GM18517 (cell line): Measurements from ENCODE around the gene ZFPM1.
"Not testable (repeated sequence)": the region's sequence is repeated elsewhere in the genome, so short reads cannot be mapped to it uniquely, and the experiment has no call there.

Experiments
- ATAC-seq: cut with Tn5 transposase; IDR thresholded peaks from one replicate; pipeline ENCODE4 v1.9.1; 2021; ENCODE audit warnings: mild to moderate bottlenecking, moderate library complexity; ENCODE audit not compliant: unreplicated experiment

Gene ZFPM1

DNA sequence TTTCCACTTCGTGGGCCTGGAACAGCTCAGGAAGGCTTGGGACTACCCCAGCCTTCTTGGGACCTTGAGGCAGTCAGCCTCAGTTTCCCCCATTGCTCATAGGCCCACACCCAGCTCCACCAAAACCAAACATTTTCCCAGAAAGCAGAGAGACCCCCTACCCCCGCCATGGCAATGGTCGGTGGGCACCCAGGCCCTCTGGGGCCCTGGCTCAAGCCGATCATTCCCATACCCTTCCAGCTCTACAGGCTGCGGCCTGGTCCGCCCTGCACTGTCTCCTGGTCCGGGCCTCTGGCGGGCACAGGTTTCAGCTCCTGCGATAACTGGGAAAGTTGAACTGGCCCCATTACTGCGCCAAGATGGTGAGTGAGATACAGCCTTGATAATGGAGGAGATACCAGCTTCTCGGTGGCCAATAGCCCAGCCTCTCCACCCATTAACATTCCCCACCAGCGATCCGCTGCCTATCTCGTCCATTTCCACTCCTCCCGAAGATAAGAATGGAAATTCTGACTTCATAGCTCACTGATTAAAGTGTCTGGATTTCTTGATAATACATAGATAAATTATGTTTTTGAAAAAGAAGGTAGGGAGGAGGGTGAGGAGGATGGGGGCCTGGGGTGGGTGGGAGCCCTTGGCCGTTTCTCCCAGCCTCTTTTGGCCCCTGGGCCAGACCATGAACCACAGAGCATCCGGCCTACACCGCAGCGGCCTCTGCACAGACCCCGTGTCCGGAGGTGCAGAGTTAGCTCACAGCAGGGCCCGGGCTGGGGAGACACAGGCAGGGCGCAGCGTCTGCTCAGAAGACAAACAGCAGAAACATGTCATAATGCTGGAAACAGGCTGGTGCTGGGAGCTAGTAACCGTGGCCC lies 11.6 kb downstream of the ZFPM1 start:
- no peak for ATAC-seq

DNA sequence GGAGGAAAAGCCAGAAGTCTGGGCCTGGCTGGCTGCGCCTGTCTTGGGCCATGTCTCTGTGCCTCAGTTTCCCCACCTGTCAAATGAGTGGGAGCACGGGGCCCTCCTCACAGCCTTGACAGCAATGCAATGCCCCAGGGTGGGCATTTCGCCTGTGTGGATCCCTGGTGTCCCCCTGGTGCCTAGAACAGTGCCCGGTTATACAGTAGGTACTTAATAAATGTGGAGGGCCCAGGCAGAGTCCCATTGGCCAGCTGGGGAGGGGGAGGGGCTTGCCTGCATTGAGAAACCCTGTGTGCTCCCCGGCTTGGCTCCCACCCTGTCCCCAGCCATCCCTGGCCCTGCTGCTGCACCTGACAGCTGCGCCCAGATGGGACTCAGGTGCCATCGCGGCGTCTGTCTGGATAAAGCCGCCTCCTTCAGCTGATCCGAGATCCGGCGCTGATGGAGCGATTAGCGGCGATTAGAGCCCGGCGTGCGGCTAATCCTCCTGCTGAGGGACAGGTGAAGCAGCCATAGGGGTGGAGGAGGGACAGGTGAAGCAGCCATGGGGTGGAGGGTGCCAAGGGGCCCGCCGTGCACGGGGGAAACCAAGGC lies 12.4 kb downstream of the ZFPM1 start:
- ATAC-seq, result no peak

DNA sequence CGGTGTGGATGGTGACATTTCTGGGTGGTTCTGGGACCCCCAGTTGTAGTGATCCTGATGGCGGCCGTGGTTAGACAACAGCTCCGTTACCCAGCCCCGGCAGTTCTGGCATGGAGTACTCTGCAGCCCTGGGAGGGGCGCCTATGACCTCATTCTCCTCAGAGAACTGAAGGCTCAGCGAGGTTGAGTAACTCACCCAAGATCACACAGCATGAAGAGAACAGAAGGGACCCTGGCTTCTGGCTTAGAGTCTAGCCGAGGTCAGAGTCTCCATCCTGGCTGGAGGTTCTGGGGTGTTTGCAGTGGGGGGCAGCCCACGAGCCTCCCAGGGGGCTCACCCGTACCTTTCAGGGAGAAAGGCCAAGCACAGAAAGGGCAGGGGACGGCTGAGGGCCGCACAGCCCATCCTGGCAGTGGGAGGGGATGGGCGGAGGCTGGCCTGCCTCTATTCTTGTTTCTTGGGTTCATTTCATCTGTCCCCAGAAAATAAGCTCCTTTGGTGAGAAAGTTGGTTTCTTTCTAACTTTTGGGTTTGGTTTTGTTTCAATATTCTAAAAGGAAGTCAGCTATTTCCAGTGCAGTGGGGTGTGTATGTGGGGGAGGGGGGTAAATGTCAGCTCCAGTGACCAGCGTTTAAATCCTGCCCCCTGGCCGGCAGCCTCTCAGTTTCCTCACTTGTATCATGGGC lies 13.2 kb downstream of the ZFPM1 start:
- ATAC-seq, result no peak

DNA sequence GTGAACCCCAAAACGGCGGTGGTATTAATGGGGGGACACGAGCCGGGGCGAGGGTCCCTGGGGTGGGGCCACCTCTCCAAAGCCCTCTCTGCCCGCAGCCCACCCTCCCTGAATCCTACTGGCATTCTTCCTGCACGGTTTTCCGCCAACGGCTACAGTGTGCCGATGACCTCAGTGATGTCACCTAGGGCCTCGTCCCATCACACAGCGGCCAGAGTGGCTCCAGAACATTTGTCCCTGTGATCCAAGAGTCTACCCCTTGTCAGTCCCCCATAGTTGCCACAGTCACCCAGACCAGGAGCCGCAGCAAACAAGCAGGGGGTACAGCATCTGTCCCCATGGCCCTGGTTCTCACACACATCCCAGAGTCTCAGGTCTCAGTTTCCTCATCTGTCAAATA lies 13.9 kb downstream of the ZFPM1 start:
- no peak for ATAC-seq

DNA sequence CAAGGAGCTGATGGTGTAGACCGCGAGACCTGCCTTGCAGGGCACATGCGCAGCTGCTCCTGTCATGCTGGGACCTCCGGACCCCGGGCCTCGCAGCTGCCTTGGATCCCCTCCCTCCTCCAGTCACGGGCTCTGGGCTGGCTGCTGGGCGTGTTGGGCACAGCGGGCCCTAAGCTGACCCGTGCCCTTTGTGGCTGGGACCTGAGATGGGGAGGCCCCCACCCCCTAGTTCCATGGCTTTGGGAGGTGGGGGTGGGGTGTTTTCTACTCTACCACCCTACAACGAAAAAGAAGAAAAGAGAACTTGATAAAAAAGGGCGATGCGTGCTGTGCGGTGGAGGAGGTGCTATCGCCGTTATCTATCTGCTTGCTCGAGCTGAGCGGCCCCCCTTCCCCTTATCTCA lies 14.5 kb downstream of the ZFPM1 start:
- ATAC-seq, result no peak

DNA sequence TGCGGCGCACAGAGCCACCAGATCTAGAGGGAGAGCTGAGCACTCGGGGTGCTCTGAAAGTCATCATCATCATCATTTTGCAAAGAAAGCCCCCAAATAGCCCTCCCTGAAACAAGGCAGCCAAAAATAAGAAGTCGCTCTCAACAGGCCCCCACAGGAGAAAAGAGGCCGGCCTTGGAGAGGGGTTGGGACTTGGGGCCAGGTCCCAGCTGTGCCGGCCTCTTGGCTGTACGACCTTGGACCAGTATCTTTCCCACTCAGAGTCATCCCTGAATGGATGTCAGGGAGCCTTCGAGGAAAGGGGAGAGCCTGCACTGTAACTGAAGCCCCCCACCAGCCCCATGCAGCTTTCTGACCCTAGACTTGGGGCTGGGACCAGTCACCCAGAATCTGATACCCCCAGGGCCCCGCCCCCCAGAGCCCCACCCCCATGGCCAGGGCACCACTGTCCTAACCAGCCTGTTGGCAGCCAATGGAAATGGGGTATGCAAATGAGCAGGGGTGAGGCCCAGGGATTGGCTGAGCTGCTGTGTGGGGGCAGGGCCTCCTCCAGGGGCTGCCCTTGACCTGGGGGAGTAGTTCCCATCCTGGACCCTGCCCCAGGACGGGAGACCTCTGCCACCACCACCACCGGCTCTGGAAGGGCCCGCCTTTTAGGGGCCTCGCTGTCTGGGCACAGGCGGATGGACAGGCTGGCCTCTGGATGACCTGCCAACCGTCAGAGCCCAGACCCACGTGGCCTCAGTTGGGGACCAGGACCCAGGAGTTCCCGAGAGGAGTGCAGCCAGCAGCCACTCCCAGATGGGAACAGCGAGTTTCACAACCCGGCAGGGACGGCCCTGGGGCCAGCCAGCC lies 15.4 kb downstream of the ZFPM1 start:
- no peak for ATAC-seq

DNA sequence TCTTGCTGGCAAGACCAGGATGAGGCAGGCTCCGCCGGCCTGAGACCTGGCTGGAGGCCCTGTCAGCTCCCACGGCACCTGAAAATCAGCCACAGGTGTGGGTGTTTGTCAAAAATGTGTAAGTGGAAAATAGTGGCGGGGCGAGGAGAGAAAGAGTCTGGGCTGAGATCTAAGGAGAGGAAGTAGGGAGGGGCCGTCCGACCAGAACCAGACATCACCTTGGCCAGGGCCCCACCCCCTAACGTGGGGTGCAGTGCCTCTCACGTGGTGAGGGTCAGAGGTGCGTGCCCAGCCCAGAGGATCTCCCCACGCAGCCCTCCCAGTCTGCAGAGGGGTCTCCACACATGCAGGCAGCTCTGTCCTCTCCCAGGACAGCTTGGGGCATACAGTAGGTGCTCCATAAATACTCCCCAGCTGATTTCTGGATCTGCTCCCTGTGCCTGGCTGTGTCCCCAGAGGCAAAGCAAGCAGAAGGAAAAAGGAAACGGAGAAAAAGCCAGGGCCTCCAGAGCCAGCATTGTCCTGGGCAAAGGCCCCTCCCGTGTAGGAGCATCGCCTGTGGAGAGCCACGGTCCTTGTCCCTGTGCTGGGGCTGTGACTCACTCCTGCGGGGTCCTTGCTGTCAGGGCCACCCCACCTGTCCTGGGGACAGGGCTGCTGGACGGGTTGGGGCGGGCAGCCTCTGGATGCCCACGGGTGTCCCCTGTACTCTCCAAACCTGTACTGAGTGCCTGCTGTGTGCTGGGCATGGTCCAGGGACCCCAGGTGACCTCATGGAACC lies 16.7 kb downstream of the ZFPM1 start:
- ATAC-seq, result no peak

DNA sequence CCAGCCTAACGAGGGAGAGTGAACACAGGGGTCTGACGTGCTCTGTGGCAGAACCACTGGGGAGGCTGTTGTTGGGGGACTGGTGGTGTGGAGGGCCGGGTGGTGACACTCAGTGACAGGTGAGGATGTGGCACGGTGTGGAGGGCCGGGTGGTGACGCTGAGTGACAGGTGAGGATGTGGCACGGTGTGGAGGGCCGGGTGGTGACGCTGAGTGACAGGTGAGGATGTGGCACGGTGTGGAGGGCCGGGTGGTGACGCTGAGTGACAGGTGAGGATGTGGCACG lies 17.3 kb downstream of the ZFPM1 start:
- ATAC-seq, result not testable (repeated sequence)

DNA sequence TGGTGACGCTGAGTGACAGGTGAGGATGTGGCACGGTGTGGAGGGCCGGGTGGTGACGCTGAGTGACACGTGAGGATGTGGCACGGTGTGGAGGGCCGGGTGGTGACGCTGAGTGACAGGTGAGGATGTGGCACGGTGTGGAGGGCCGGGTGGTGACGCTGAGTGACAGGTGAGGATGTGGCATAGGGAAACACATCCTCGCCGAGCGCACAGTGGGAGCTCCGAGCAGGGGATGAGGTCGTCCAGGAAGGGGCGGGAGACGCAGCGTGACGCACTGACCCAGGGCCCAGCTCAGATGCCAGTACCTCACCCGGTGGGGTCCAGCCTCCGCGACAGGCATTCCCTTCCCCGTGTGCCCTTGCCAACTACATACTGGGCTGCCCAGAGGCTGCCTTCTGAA lies 17.6 kb downstream of the ZFPM1 start:
- ATAC-seq, result not testable (repeated sequence)

DNA sequence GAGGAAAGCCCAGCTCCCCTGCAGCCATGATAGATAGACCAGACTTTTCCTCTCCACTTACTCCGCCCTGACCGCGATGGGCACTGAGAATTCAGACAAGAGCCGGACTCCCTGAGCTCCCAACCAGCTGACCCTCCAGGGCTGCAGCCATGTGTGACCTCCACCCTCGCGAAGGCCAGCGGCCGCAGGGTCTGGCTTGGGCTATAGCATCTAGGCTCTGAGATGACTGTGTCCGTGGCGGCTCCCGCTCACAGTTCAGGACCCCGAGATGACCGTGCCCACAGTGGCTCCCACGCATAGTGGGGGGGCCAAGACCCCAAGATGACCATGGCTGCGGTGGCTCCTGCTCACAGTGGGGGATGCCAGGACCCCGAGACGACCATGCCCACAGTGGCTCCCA lies 18.0 kb downstream of the ZFPM1 start:
- no peak for ATAC-seq

DNA sequence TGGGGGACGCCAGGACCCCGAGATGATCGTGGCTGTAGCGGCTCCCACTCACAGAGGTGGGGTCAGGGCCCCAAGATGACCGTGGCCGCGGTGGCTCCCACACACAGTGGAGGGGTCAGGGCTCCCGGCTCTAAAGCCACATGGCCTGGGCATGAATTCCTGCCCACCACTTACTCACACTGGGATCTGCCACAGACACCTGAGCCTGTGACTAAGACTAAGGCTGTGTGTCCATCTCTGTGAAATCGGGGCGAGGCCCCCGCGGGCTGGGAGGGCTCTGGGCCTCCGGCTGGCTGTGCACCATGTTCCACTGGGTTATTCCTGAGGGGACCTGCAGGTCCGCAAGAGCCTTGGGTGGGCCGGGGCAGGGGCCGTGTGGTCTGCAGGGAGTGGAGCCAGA lies 18.5 kb downstream of the ZFPM1 start:
- ATAC-seq, result no peak

DNA sequence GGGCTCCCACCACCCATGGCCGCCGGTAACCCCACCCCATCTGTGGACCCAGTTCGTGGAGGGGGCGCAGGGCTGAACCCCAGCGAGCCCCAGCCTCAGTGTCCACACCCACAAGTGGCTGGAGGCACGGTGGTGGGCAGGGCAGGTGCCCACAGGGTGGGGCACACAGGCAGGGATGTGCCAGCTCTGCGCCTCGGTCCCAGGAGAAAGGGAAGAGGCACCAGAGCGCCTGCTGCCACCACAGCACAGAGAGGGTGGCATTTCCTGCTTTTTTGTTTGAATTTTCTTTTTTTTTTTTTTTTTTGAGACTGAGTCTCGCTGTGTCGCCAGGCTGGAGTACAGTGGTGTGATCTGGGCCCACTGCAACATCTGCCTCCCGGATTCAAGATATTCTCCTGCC lies 19.0 kb downstream of the ZFPM1 start:
- ATAC-seq, result no peak

DNA sequence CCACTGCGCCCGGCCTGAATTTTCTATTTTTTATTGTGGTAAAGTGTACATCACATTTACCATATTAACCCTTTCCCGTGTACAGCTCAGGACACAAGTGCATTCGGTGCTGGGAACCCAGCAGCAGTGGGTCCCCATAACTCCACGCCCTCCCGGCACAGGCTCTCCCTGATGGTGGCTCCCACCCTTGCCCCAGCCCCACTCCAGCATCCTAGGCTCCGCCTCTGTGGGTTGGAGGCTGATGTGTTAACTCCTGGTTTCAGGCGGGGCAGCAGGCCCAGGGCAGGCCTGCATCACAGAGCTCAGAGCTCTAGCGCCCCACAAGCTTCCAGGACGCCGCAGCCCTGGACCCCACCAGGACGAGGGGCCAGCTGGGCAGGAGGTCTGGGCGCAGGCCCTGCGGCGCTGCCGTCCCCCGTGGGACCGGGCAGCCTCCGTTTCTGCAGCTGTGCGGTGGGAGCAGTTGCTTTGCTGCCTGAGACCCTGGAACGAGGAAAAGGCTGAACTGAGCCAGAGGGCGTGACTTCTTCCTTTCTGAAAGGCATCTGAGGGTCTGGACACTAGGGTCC lies 19.6 kb downstream of the ZFPM1 start:
- ATAC-seq, result no peak

DNA sequence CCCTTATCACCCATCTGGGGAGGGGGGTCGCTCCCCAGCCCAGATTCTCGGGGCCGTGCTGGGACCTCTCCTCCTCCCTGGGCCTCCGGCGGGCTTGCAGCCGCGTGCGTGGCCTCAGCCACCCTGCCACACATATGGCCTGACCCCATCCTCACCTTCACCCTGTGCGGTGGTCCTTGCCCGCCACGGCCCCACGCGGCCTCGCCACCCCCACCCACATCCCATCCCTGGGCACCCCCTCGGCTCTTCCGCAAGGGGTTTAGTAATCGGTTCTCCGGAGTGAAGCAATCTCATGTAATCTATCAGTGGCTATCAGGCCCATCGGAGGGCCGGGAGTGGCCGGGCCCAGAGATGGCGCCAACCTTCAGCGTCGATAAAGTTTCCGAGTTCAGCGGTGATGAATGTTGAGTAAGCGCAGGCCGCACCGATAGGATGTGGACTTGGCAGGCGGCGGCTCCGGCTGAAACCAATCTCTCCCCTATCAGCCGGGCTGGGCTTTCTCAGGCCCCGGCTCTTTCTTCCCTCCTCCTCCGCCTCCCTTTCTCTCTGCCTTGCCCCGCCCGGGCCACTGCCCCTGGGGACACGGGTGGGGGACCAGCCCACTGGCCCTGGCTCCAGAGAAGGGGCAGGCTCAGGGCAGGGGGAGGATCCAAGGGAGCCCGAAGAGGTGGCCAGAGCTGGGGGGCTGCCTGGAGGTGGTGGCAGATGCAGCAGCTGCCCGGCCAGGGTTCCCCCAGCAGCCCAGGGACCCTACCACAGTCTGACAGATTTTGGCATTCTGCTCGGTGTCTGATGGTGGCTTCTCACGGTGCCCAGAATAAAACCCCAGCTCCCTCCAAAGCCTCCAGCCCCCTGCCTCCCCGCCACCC lies 20.8 kb downstream of the ZFPM1 start:
- no peak for ATAC-seq

DNA sequence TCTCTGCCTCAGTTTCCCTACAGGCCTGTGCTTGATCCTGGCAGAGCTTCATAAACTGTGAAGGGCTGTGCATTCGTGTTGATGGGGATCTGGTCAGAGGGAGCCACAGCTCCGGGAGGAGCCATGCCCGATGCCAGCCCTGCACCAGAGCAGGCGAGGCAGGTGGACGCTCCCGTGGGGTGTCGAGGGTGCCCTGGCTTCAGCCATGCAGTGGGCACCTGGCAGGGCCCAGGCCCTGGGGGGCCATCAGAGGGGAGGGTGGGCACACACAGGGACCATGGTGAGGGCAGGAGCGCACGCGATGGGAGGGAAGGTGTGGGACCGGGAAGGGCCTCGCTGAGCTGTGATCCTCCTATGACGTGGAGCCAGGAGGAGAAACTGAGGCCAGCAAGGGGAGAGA lies 22.0 kb downstream of the ZFPM1 start:
- no peak for ATAC-seq

DNA sequence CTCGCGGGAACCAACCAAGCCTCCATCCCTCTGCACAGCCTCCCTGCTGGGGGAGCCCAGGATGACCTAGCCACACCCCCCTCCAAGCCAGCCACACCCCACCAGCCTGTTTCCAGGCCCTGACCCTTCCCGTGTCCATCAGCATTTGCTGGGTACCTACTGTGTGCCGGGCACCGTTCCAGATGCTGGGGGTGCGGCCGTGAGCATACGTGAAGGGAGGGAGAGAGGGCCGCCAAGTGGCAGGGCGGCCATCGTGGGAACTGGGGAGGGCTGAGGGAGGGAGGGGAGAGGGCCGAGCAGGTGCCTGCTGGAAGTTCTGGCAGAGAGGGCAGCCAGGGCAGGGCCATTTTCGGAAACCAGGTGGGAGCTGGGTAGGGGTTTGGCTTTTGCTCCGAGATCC lies 23.1 kb downstream of the ZFPM1 start:
- no peak for ATAC-seq

DNA sequence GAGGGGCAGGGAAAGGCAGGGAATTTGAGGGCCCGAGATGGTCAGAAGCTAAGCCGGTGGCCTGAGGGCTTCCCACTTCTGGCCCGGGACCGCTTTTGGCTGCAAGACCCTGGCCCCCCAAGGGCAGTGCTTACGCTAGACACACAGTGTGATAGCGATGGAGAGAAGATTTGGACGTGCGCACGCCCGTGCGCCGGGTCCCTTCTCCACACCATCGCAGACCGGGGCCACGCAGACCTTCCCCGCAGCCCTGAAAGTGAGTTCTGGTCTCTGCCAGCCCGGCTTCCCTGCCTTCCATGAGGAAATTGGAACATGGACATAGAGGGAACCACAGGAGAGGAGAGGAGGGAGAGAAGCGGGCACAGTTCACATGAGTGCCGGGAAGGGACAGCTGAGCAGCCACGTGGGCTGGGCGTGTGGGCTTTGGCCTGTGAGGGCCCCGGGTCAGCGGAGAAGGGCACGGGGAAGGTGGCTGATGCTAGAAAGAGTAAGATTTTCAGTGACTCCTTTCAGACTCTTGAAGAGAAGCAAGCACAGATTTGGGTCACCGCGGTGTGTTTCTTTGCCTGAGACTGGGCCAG lies 23.8 kb downstream of the ZFPM1 start:
- no peak for ATAC-seq

DNA sequence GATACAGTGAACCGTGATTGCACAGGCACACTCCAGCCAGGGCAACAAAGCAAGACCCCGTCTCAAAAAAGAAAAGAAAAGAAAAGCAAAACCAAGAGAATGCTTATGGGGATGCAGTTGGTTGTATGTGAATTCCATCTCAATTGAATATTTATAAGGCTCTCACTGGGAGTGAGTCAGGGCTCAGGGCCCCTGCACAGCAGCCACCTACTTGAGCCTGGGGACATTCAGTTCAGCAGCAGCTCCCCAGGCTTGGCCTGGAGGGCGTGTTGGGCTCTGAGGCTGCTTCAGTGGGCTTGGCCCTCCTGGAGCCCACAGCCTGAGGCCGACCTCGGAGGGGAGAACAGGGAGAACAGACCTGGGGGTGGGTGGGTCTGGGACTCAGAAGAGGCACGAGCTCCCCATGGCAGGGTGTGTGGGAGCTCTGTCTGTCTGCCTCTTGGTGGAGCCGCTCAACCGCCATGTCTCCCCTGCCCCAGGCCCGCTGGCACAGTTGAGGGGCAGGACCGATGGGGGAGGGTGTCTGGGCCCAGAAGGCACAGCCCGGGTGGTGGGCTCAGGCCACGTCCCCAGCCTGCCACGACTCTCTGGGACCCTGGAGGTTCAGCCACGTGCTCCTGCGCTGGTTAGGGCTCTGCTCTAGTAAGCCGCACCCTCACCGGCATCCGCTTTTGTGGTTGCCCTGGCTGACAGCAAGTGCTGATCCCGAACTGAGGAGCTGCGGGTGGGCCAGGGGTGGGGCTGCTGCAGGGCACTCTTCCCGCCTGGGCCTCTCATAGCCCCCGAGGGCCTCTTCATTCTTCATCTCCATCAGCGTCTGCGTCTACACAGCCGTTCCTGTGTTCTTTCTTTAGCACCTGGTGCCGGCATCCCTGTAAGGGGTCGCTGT lies 24.8 kb downstream of the ZFPM1 start:
- no peak for ATAC-seq
